ENCODE data around the gene EEPD1. TPM values are rescaled to one million over a fixed set of nuclear protein-coding genes. Genes with fewer than 3 reads are reported as not detected.
A peak's percentile ranks its signal among the peaks of the same experiment; 100 is the strongest.

Gene EEPD1
- total and polyA plus RNA-seq, 3 donors from 2014 or later = 10.2 to 11.8 (median 10.9) TPM

- Histone ChIP-seq H3K4me3 (no peak overlapping the region), H3K27ac (no peak overlapping the region), H3K27me3 (no peaks in the 10 kb centered on the region), H3K4me1 (peaks cover 1% of the 10 kb centered on the region), H3K9me3 (no peaks in the 10 kb centered on the region), H3K36me3 (ENCODE audit: low read depth, missing control alignments) (no peaks in the 10 kb centered on the region)
- intact Hi-C loops (cut with DNase I; ENCODE audit: low total_unique reads) = no loop called here
- DNase-seq = no peak
- TF ChIP-seq CTCF (IDR thresholded peaks at IDR 0.05) (no peak), POLR2A (IDR thresholded peaks at IDR 0.05) (no peak)
- WGBS, 2 donors = 97 to 99% methylated on average over 5 of the region's 5 CpGs
These were observed 110.0 kb downstream of the EEPD1 start for GRCh38 chr7:36263095-36263484.

GRCh38 chr7:36264123-36264801 lies 111.2 kb downstream of the EEPD1 start:
- H3K27ac ChIP-seq = peak overlapping the region in 1 of 2 donors; percentile 43
- TF ChIP-seq CTCF (IDR thresholded peaks at IDR 0.05) (no peak), POLR2A (IDR thresholded peaks at IDR 0.05) (no peak)
- WGBS, 2 donors = 49 to 54% methylated on average over 7 of the region's 7 CpGs
- no peaks in the 10 kb centered on the region for H3K36me3 ChIP-seq (ENCODE audit: low read depth, missing control alignments)
- intact Hi-C loops (cut with DNase I; ENCODE audit: low total_unique reads) = no loop called here
- no peak for DNase-seq
- no peaks in the 10 kb centered on the region for H3K9me3 ChIP-seq
- no peak overlapping the region for H3K4me3 ChIP-seq
- no peaks in the 10 kb centered on the region for H3K4me1 ChIP-seq
- H3K27me3 ChIP-seq = no peaks in the 10 kb centered on the region

- 79 to 80% methylated on average over 6 of the region's 6 CpGs for WGBS, 2 donors
- Histone ChIP-seq H3K27me3 (no peaks in the 10 kb centered on the region), H3K27ac (peak overlapping the region in 1 of 2 donors; percentile 43), H3K9me3 (no peaks in the 10 kb centered on the region), H3K36me3 (ENCODE audit: low read depth, missing control alignments) (no peaks in the 10 kb centered on the region), H3K4me3 (no peak overlapping the region), H3K4me1 (no peaks in the 10 kb centered on the region)
- intact Hi-C loops (cut with DNase I; ENCODE audit: low total_unique reads) = no loop called here
- no peak for DNase-seq
- no peak for TF ChIP-seq POLR2A (IDR thresholded peaks at IDR 0.05)
- TF ChIP-seq CTCF (IDR thresholded peaks at IDR 0.05) = no peak
These were observed 112.0 kb downstream of the EEPD1 start for GRCh38 chr7:36264913-36265516.

GRCh38 chr7:36265680-36266079 lies 112.6 kb downstream of the EEPD1 start:
- no peak overlapping the region for H3K4me3 ChIP-seq
- TF ChIP-seq POLR2A (IDR thresholded peaks at IDR 0.05) (no peak), CTCF (IDR thresholded peaks at IDR 0.05) (no peak)
- no peaks in the 10 kb centered on the region for H3K36me3 ChIP-seq (ENCODE audit: low read depth, missing control alignments)
- H3K27me3 ChIP-seq = no peaks in the 10 kb centered on the region
- no peaks in the 10 kb centered on the region for H3K4me1 ChIP-seq
- 76 to 92% methylated on average over 3 of the region's 3 CpGs for WGBS, 2 donors
- H3K27ac ChIP-seq = no peak overlapping the region
- no peak for DNase-seq
- intact Hi-C loops (cut with DNase I; ENCODE audit: low total_unique reads) = no loop called here
- H3K9me3 ChIP-seq = no peaks in the 10 kb centered on the region

- TF ChIP-seq POLR2A (IDR thresholded peaks at IDR 0.05) = no peak
- no peak for TF ChIP-seq CTCF (IDR thresholded peaks at IDR 0.05)
- Histone ChIP-seq H3K27me3 (no peaks in the 10 kb centered on the region), H3K36me3 (ENCODE audit: low read depth, missing control alignments) (no peaks in the 10 kb centered on the region), H3K27ac (no peak overlapping the region), H3K4me3 (no peak overlapping the region), H3K4me1 (no peaks in the 10 kb centered on the region), H3K9me3 (no peaks in the 10 kb centered on the region)
- WGBS, 2 donors = 78 to 82% methylated on average over 5 of the region's 5 CpGs
- no peak for DNase-seq
- intact Hi-C loops (cut with DNase I; ENCODE audit: low total_unique reads) = no loop called here
These were observed 113.1 kb downstream of the EEPD1 start for GRCh38 chr7:36266190-36266589.
